ENCODE measurements around the gene ST7. TPM values are rescaled to one million over a fixed set of nuclear protein-coding genes. Genes with fewer than 3 reads are reported as not detected.
A peak's percentile ranks its signal among the peaks of the same experiment; 100 is the strongest.

ST7 gene
- total RNA-seq, 1 experiment from 2014 or later: 12.9 TPM

DNA sequence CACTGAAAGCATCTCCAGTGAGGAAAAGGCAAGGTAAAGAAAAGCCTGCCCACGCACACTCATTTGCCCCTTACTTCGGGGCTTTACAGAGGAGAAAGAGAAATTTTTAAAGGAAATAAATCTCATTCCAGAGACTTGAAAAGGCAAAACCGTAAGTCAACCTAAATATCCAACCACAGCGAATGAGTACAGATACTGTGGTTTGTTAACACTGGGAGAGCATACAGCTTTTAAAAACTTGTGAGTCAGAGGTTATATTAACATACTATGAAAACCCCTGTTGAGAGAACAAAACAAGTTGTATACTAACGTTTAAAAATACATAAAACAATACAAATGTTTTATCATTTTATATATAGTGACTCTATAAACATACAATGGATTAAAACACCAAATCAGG is 28.6 kb upstream of the ST7 start:
- Mint-ChIP-seq H3K4me3 (no peak overlapping the region), H3K9me3 (no peaks in the 10 kb centered on the region), H3K36me3 (ENCODE audit: insufficient read depth in 1 of 3, low read depth in 3 of 3) (peaks cover 4 to 10% (median 5%) of the 10 kb centered on the region in 3 experiments; a peak in 5 of 7 replicates), H3K27me3 (ENCODE audit: low read depth) (no peaks in the 10 kb centered on the region), H3K4me1 (peaks cover 6 to 7% of the 10 kb centered on the region in 2 experiments; a peak in 3 of 4 replicates), H3K27ac (peak overlapping the region in 1 of 3 experiments; percentile 84; a peak in 2 of 7 replicates)
- H3K9me3 ChIP-seq (ENCODE audit: control insufficient read depth, low read depth, low read length): no peaks in the 10 kb centered on the region
- H3K9ac ChIP-seq (ENCODE audit: extremely low read depth, insufficient read length, low read length): no peak overlapping the region
- H3K23ac ChIP-seq (ENCODE audit: insufficient read length, low read depth, low read length): no peak overlapping the region
- H2BK20ac ChIP-seq (ENCODE audit: low read depth, low read length, poor library complexity, severe bottlenecking): no peak overlapping the region
- no peaks in the 10 kb centered on the region for H3K79me2 ChIP-seq (ENCODE audit: insufficient read depth, low read length)
- no peaks in the 10 kb centered on the region for H3K79me1 ChIP-seq (ENCODE audit: insufficient read depth, low read depth, low read length, poor library complexity, severe bottlenecking)
- H2BK15ac ChIP-seq (ENCODE audit: low read depth, low read length): no peak overlapping the region
- no peak overlapping the region for H4K91ac ChIP-seq (ENCODE audit: insufficient read length, low read depth, low read length)
- no peak overlapping the region for H3K56ac ChIP-seq (ENCODE audit: insufficient read length, low read depth, low read length)
- H4K5ac ChIP-seq (ENCODE audit: insufficient read length, low read depth, low read length): no peak overlapping the region
- no peaks in the 10 kb centered on the region for H3K23me2 ChIP-seq (ENCODE audit: insufficient read length, low read depth, low read length, poor library complexity, severe bottlenecking)
- H2BK12ac ChIP-seq (ENCODE audit: insufficient read length, low read depth, low read length): no peak overlapping the region
- no peak overlapping the region for H3T11ph ChIP-seq (ENCODE audit: low read length)
- H4K20me1 ChIP-seq (ENCODE audit: control insufficient read depth, insufficient read depth, insufficient read length): no peaks in the 10 kb centered on the region
- H2AK5ac ChIP-seq (ENCODE audit: insufficient read length, low read length): no peak overlapping the region
- no peak overlapping the region for H4K8ac ChIP-seq (replicated peaks; ENCODE audit: insufficient read length, low read depth, low read length)
- DNase-seq: no peak
- no peak overlapping the region for H3K4ac ChIP-seq (ENCODE audit: low read depth, low read length)
- no peaks in the 10 kb centered on the region for H3K27me3 ChIP-seq (ENCODE audit: insufficient read depth, low read length)
- no peak overlapping the region for H3K27ac ChIP-seq (ENCODE audit: insufficient read length, low read depth, low read length)
- H3K4me2 ChIP-seq (ENCODE audit: insufficient read depth, insufficient read length, low read length): no peak overlapping the region
- no peak overlapping the region for H2BK5ac ChIP-seq (ENCODE audit: insufficient read length, low read length)
- H3K18ac ChIP-seq (ENCODE audit: insufficient read length, low read depth, low read length): no peak overlapping the region
- 0 out of 2 replicates have a peak, but pooled peaks cover 3% of the 10 kb centered on the region for H3K4me1 ChIP-seq (ENCODE audit: insufficient read depth, low read length)
- no peak overlapping the region for H2BK120ac ChIP-seq (ENCODE audit: low read depth, low read length, poor library complexity, severe bottlenecking)
- H3K14ac ChIP-seq (ENCODE audit: insufficient read depth, low read length): no peak overlapping the region
- WGBS (ENCODE audit: extremely low coverage, insufficient read length, low lambda C conversion rate): no CpG with 5 or more reads among the region's 5 CpGs
- TF ChIP-seq CTCF (conservative IDR thresholded peaks at IDR 0.05): no peak
- H2AFZ ChIP-seq (ENCODE audit: low read length): no peak overlapping the region
